Right atrium auricular region (tissue), 2 donors: ENCODE data around the gene SEC31A. TPM values are rescaled to one million over a fixed set of nuclear protein-coding genes. Genes with fewer than 3 reads are reported as not detected.

Source experiments
- DNase-seq: peaks from one replicate; pipeline ENCODE4 v3.0.0-alpha.2; 2019; ENCODE audit warnings: low spot score
- H3K27ac ChIP-seq, 2 donors: fragments of 200-600 bp; sonication (generic); 1 replicate in 1 of 2; 2 replicates in 1 of 2; pipeline ENCODE4 v1.5.1; 2016 to 2019
- H3K27me3 ChIP-seq, 2 donors: fragments of 200-600 bp; sonication (generic); one replicate each; pipeline versions ENCODE4 v1.5.1 to v1.6.0; 2017 to 2019
- H3K36me3 ChIP-seq: fragments of 200-600 bp; sonication (generic); one replicate; pipeline ENCODE4 v1.5.1; 2016
- H3K4me1 ChIP-seq, 2 donors: fragments of 200-600 bp; sonication (generic); one replicate each; pipeline versions ENCODE4 v1.5.1 to v1.6.0; 2017 to 2019
- H3K4me3 ChIP-seq, 2 donors: fragments of 200-600 bp; sonication (generic); 1 replicate in 1 of 2; 2 replicates in 1 of 2; pipeline ENCODE4 v1.5.1; 2017 to 2019; ENCODE audit warnings: mild to moderate bottlenecking in 1 of 2, moderate library complexity in 1 of 2
- H3K9me3 ChIP-seq, 2 donors: fragments of 200-600 bp; sonication (generic); one replicate each; pipeline ENCODE4 v1.5.1; 2019
- CTCF ChIP-seq, 2 donors: fragments of 200-600 bp; sonication (generic); IDR thresholded peaks; one replicate each; pipeline ENCODE4 v1.5.1; 2019; ENCODE audit warnings: antibody characterized with exemption in 2 of 2
- total RNA-seq, 2 donors: library from RNA; depleted of rRNA; stranded (reverse); fragments of >200 nt; gene quantifications; one replicate each; pipeline ENCODE4 v1.1.0, GENCODE V29; 2016

Gene SEC31A
- total RNA-seq, 2 donors from 2014 or later: 107 to 116 TPM

- no peak overlapping the region for H3K4me3 ChIP-seq
- no peak overlapping the region for H3K27ac ChIP-seq
- H3K4me1 ChIP-seq: no peaks in the 10 kb centered on the region
- no peaks in the 10 kb centered on the region for H3K27me3 ChIP-seq
- no peaks in the 10 kb centered on the region for H3K36me3 ChIP-seq
- no peak for TF ChIP-seq CTCF (IDR thresholded peaks at IDR 0.05)
- DNase-seq: peak; percentile 9
- no peaks in the 10 kb centered on the region for H3K9me3 ChIP-seq
Measured at GRCh38 chr4:82791179-82791578, 99.8 kb downstream of the SEC31A start.

- Histone ChIP-seq H3K4me3 (no peak overlapping the region), H3K36me3 (no peaks in the 10 kb centered on the region), H3K9me3 (no peaks in the 10 kb centered on the region), H3K27ac (no peak overlapping the region), H3K4me1 (peaks cover 0 to 5% of the 10 kb centered on the region in 2 donors), H3K27me3 (no peaks in the 10 kb centered on the region)
- no peak for TF ChIP-seq CTCF (IDR thresholded peaks at IDR 0.05)
- DNase-seq: peak; percentile 47
Measured at GRCh38 chr4:82790060-82790660, 100.8 kb downstream of the SEC31A start.

- no peaks in the 10 kb centered on the region for H3K36me3 ChIP-seq
- no peaks in the 10 kb centered on the region for H3K27me3 ChIP-seq
- peak; percentile 32 for DNase-seq
- H3K4me3 ChIP-seq: no peak overlapping the region
- no peaks in the 10 kb centered on the region for H3K9me3 ChIP-seq
- no peak overlapping the region for H3K27ac ChIP-seq
- H3K4me1 ChIP-seq: peaks cover 0 to 14% of the 10 kb centered on the region in 2 donors
- no peak for TF ChIP-seq CTCF (IDR thresholded peaks at IDR 0.05)
Measured at GRCh38 chr4:82789025-82789776, 101.8 kb downstream of the SEC31A start.

- H3K36me3 ChIP-seq: no peaks in the 10 kb centered on the region
- no peak overlapping the region for H3K27ac ChIP-seq
- H3K9me3 ChIP-seq: no peaks in the 10 kb centered on the region
- peak; percentile 54 for DNase-seq
- no peak for TF ChIP-seq CTCF (IDR thresholded peaks at IDR 0.05)
- no peaks in the 10 kb centered on the region for H3K27me3 ChIP-seq
- H3K4me3 ChIP-seq: no peak overlapping the region
- H3K4me1 ChIP-seq: peaks cover 0 to 14% of the 10 kb centered on the region in 2 donors
Measured at GRCh38 chr4:82787342-82787741, 103.6 kb downstream of the SEC31A start.

- no peak for TF ChIP-seq CTCF (IDR thresholded peaks at IDR 0.05)
- no peak overlapping the region for H3K4me3 ChIP-seq
- H3K36me3 ChIP-seq: no peaks in the 10 kb centered on the region
- no peaks in the 10 kb centered on the region for H3K27me3 ChIP-seq
- peaks cover 0 to 14% of the 10 kb centered on the region in 2 donors for H3K4me1 ChIP-seq
- no peak overlapping the region for H3K27ac ChIP-seq
- no peaks in the 10 kb centered on the region for H3K9me3 ChIP-seq
- DNase-seq: peak; percentile 28
Measured at GRCh38 chr4:82786828-82787227, 104.1 kb downstream of the SEC31A start.
